ENCODE measurements around the gene OR10J5.
"Not testable (repeated sequence)": the region's sequence is repeated elsewhere in the genome, so short reads cannot be mapped to it uniquely, and the experiment has no call there.

The OR10J5 gene

GRCh38 chr1:159532922-159533321 is 2.9 kb downstream of the OR10J5 start:
- no peak overlapping the region for H4K8ac ChIP-seq (ENCODE audit: low read depth, low read length)
- no peaks in the 10 kb centered on the region for H3K27me3 ChIP-seq (ENCODE audit: control insufficient read depth in 3 of 3, insufficient read depth in 3 of 3, low read depth in 1 of 3, low read length in 3 of 3)
- no peak overlapping the region for H2BK5ac ChIP-seq (ENCODE audit: low read length)
- no peak overlapping the region for H3K14ac ChIP-seq (ENCODE audit: low read length)
- DNase-seq (ENCODE audit: low spot score): no peak
- no peak overlapping the region for H3K4me2 ChIP-seq (ENCODE audit: insufficient read depth, low read length, poor library complexity, severe bottlenecking)
- H2BK120ac ChIP-seq (ENCODE audit: low read depth, low read length): no peak overlapping the region
- no peak overlapping the region for H3K4ac ChIP-seq (ENCODE audit: low read length)
- no peak overlapping the region for H3K23ac ChIP-seq (ENCODE audit: low read depth, low read length, poor library complexity)
- no peak overlapping the region for H3K18ac ChIP-seq (ENCODE audit: low read length)
- H3K4me1 ChIP-seq (ENCODE audit: control insufficient read depth in 2 of 2, insufficient read depth in 1 of 2, low read depth in 1 of 2, low read length in 2 of 2): no peaks in the 10 kb centered on the region
- H3K27ac ChIP-seq (replicated peaks; ENCODE audit: low read length): no peak overlapping the region
- no peak overlapping the region for H3K9ac ChIP-seq (ENCODE audit: low read depth, low read length, poor library complexity)
- no peaks in the 10 kb centered on the region for H3K36me3 ChIP-seq (replicated peaks in 1 of 2; ENCODE audit: control insufficient read depth in 2 of 2, insufficient read depth in 2 of 2, low read length in 2 of 2)
- H2BK15ac ChIP-seq (ENCODE audit: low read length): no peak overlapping the region
- H4K91ac ChIP-seq (ENCODE audit: low read depth, low read length, poor library complexity): no peak overlapping the region
- H3K79me1 ChIP-seq (ENCODE audit: low read depth, low read length): no peaks in the 10 kb centered on the region
- no peak overlapping the region for H2BK12ac ChIP-seq (ENCODE audit: low read length)
- no peak overlapping the region for H2AFZ ChIP-seq (ENCODE audit: low read length)
- peaks cover 0 to 2% of the 10 kb centered on the region in 2 donors for H3K9me3 ChIP-seq (replicated peaks in 1 of 2; ENCODE audit: control insufficient read depth in 2 of 2, insufficient read depth in 1 of 2, low read depth in 1 of 2, low read length in 2 of 2)
- H3K4me3 ChIP-seq (ENCODE audit: low read length in 2 of 2): no peak overlapping the region
- no peak overlapping the region for H2AK5ac ChIP-seq (ENCODE audit: low read depth, low read length)

- H3K4me2 ChIP-seq (ENCODE audit: insufficient read depth, low read length, poor library complexity, severe bottlenecking); H3K4ac ChIP-seq (ENCODE audit: low read length); H2BK5ac ChIP-seq (ENCODE audit: low read length); H3K18ac ChIP-seq (ENCODE audit: low read length); H2BK120ac ChIP-seq (ENCODE audit: low read depth, low read length); H3K27me3 ChIP-seq (ENCODE audit: control insufficient read depth in 3 of 3, insufficient read depth in 3 of 3, low read depth in 1 of 3, low read length in 3 of 3); H4K91ac ChIP-seq (ENCODE audit: low read depth, low read length, poor library complexity); H3K23ac ChIP-seq (ENCODE audit: low read depth, low read length, poor library complexity); H3K79me1 ChIP-seq (ENCODE audit: low read depth, low read length); DNase-seq (ENCODE audit: low spot score); H2AFZ ChIP-seq (ENCODE audit: low read length); H2BK15ac ChIP-seq (ENCODE audit: low read length); H3K14ac ChIP-seq (ENCODE audit: low read length); H3K9me3 ChIP-seq (replicated peaks in 1 of 2; ENCODE audit: control insufficient read depth in 2 of 2, insufficient read depth in 1 of 2, low read depth in 1 of 2, low read length in 2 of 2); H3K9ac ChIP-seq (ENCODE audit: low read depth, low read length, poor library complexity); H3K36me3 ChIP-seq (replicated peaks in 1 of 2; ENCODE audit: control insufficient read depth in 2 of 2, insufficient read depth in 2 of 2, low read length in 2 of 2); H3K27ac ChIP-seq (replicated peaks; ENCODE audit: low read length); H4K8ac ChIP-seq (ENCODE audit: low read depth, low read length); H2BK12ac ChIP-seq (ENCODE audit: low read length); H3K4me1 ChIP-seq (ENCODE audit: control insufficient read depth in 2 of 2, insufficient read depth in 1 of 2, low read depth in 1 of 2, low read length in 2 of 2); H3K4me3 ChIP-seq (ENCODE audit: low read length in 2 of 2); H2AK5ac ChIP-seq (ENCODE audit: low read depth, low read length): not testable (repeated sequence)
- no CpG with 5 or more reads among the region's 2 CpGs for WGBS, 2 donors (ENCODE audit: extremely low coverage in 2 of 2, insufficient read length in 2 of 2, insufficient replicate concordance in 1 of 2)
These were observed 11.0 kb downstream of the OR10J5 start for GRCh38 chr1:159524792-159525191.

- Histone ChIP-seq H3K9me3 (replicated peaks in 1 of 2; ENCODE audit: control insufficient read depth in 2 of 2, insufficient read depth in 1 of 2, low read depth in 1 of 2, low read length in 2 of 2) (no peaks in the 10 kb centered on the region), H3K79me1 (ENCODE audit: low read depth, low read length) (no peaks in the 10 kb centered on the region), H2BK5ac (ENCODE audit: low read length) (no peak overlapping the region), H3K23ac (ENCODE audit: low read depth, low read length, poor library complexity) (no peak overlapping the region), H3K18ac (ENCODE audit: low read length) (no peak overlapping the region), H2AK5ac (ENCODE audit: low read depth, low read length) (no peak overlapping the region), H4K8ac (ENCODE audit: low read depth, low read length) (no peak overlapping the region), H2AFZ (ENCODE audit: low read length) (no peak overlapping the region), H3K4me2 (ENCODE audit: insufficient read depth, low read length, poor library complexity, severe bottlenecking) (no peak overlapping the region), H2BK120ac (ENCODE audit: low read depth, low read length) (no peak overlapping the region), H3K4ac (ENCODE audit: low read length) (no peak overlapping the region), H3K27me3 (ENCODE audit: control insufficient read depth in 3 of 3, insufficient read depth in 3 of 3, low read depth in 1 of 3, low read length in 3 of 3) (no peaks in the 10 kb centered on the region), H3K4me3 (ENCODE audit: low read length in 2 of 2) (no peak overlapping the region), H3K14ac (ENCODE audit: low read length) (no peak overlapping the region), H3K4me1 (ENCODE audit: control insufficient read depth in 2 of 2, insufficient read depth in 1 of 2, low read depth in 1 of 2, low read length in 2 of 2) (no peaks in the 10 kb centered on the region), H2BK12ac (ENCODE audit: low read length) (no peak overlapping the region), H2BK15ac (ENCODE audit: low read length) (no peak overlapping the region), H3K27ac (replicated peaks; ENCODE audit: low read length) (no peak overlapping the region), H3K9ac (ENCODE audit: low read depth, low read length, poor library complexity) (no peak overlapping the region), H4K91ac (ENCODE audit: low read depth, low read length, poor library complexity) (no peak overlapping the region), H3K36me3 (replicated peaks in 1 of 2; ENCODE audit: control insufficient read depth in 2 of 2, insufficient read depth in 2 of 2, low read length in 2 of 2) (no peaks in the 10 kb centered on the region)
- no CpG with 5 or more reads among the region's 2 CpGs for WGBS, 2 donors (ENCODE audit: extremely low coverage in 2 of 2, insufficient read length in 2 of 2, insufficient replicate concordance in 1 of 2)
- no peak for DNase-seq (ENCODE audit: low spot score)
These were observed 25.6 kb downstream of the OR10J5 start for GRCh38 chr1:159510229-159510541.

- no peak overlapping the region for H2AK5ac ChIP-seq (ENCODE audit: low read depth, low read length)
- H3K27ac ChIP-seq (replicated peaks; ENCODE audit: low read length): no peak overlapping the region
- H2BK120ac ChIP-seq (ENCODE audit: low read depth, low read length): no peak overlapping the region
- H4K91ac ChIP-seq (ENCODE audit: low read depth, low read length, poor library complexity): no peak overlapping the region
- no peaks in the 10 kb centered on the region for H3K27me3 ChIP-seq (ENCODE audit: control insufficient read depth in 3 of 3, insufficient read depth in 3 of 3, low read depth in 1 of 3, low read length in 3 of 3)
- no peak overlapping the region for H4K8ac ChIP-seq (ENCODE audit: low read depth, low read length)
- no peaks in the 10 kb centered on the region for H3K9me3 ChIP-seq (replicated peaks in 1 of 2; ENCODE audit: control insufficient read depth in 2 of 2, insufficient read depth in 1 of 2, low read depth in 1 of 2, low read length in 2 of 2)
- DNase-seq (ENCODE audit: low spot score): no peak
- no peak overlapping the region for H3K18ac ChIP-seq (ENCODE audit: low read length)
- no peaks in the 10 kb centered on the region for H3K36me3 ChIP-seq (replicated peaks in 1 of 2; ENCODE audit: control insufficient read depth in 2 of 2, insufficient read depth in 2 of 2, low read length in 2 of 2)
- no peaks in the 10 kb centered on the region for H3K79me1 ChIP-seq (ENCODE audit: low read depth, low read length)
- no peak overlapping the region for H3K4me3 ChIP-seq (ENCODE audit: low read length in 2 of 2)
- no peak overlapping the region for H2BK12ac ChIP-seq (ENCODE audit: low read length)
- H3K9ac ChIP-seq (ENCODE audit: low read depth, low read length, poor library complexity): no peak overlapping the region
- H2AFZ ChIP-seq (ENCODE audit: low read length): no peak overlapping the region
- H3K14ac ChIP-seq (ENCODE audit: low read length): no peak overlapping the region
- H3K4me2 ChIP-seq (ENCODE audit: insufficient read depth, low read length, poor library complexity, severe bottlenecking): no peak overlapping the region
- no peak overlapping the region for H2BK5ac ChIP-seq (ENCODE audit: low read length)
- H2BK15ac ChIP-seq (ENCODE audit: low read length): no peak overlapping the region
- H3K4ac ChIP-seq (ENCODE audit: low read length): no peak overlapping the region
- no peak overlapping the region for H3K23ac ChIP-seq (ENCODE audit: low read depth, low read length, poor library complexity)
- no peaks in the 10 kb centered on the region for H3K4me1 ChIP-seq (ENCODE audit: control insufficient read depth in 2 of 2, insufficient read depth in 1 of 2, low read depth in 1 of 2, low read length in 2 of 2)
These were observed 26.2 kb downstream of the OR10J5 start for GRCh38 chr1:159509440-159510228.
